Keratinocyte (primary cell): ENCODE data around the gene ZNF280A. TPM values are rescaled to one million over a fixed set of nuclear protein-coding genes. Genes with fewer than 3 reads are reported as not detected.
"Not testable (repeated sequence)": the region's sequence is repeated elsewhere in the genome, so short reads cannot be mapped to it uniquely, and the experiment has no call there.

ENCODE experiments used
- DNase-seq: peaks from one replicate; pipeline ENCODE4 v3.0.0-alpha.2; 2011; ENCODE audit warnings: low read depth, missing footprints, low spot score
- FAIRE-seq: peaks from 2 replicates; lab custom pipeline; 2011; peaks lifted over from hg19 to GRCh38; lab: Jason Lieb, UNC
- H2AFZ ChIP-seq: 2 replicates; pipeline ENCODE4 v1.6.0; 2012; ENCODE audit warnings: low read length, control low read depth, inconsistent platforms; ENCODE audit not compliant: control insufficient read depth
- H3K27ac ChIP-seq: 2 replicates; pipeline ENCODE4 v1.5.1; 2011; ENCODE audit warnings: low read length; ENCODE audit not compliant: control insufficient read depth, insufficient read depth
- H3K27me3 ChIP-seq: 3 replicates; pipeline ENCODE4 v1.6.0; 2011; ENCODE audit warnings: low read length; ENCODE audit not compliant: control insufficient read depth, insufficient read depth; ENCODE audit errors: extremely low read depth
- H3K36me3 ChIP-seq, 2 experiments: 2 replicates in 1 of 2; 3 replicates in 1 of 2; pipeline ENCODE4 v1.5.1; 2011; ENCODE audit warnings: low read length in 2 of 2, mild to moderate bottlenecking in 1 of 2; ENCODE audit not compliant: control insufficient read depth in 2 of 2, insufficient read depth in 2 of 2; ENCODE audit errors: extremely low read depth in 1 of 2
- H3K4me1 ChIP-seq: 3 replicates; pipeline ENCODE4 v1.5.1; 2011; ENCODE audit warnings: low read length; ENCODE audit not compliant: control insufficient read depth, insufficient read depth; ENCODE audit errors: extremely low read depth
- H3K4me2 ChIP-seq: 3 replicates; pipeline ENCODE4 v1.6.0; 2011; ENCODE audit warnings: low read depth, low read length; ENCODE audit not compliant: control insufficient read depth, insufficient read depth; ENCODE audit errors: extremely low read depth
- H3K4me3 ChIP-seq, 3 experiments: fragments of 200-600 bp in 1 of 3; sonication (generic) in 1 of 3; 2 replicates in 2 of 3; 3 replicates in 1 of 3; pipeline ENCODE4 v1.5.1; 2011 to 2016; ENCODE audit warnings: low read length in 3 of 3, mild to moderate bottlenecking in 3 of 3, control low read depth in 2 of 3, inconsistent platforms in 1 of 3, low read depth in 1 of 3, mixed read lengths in 1 of 3, mixed run types in 1 of 3, moderate library complexity in 1 of 3; ENCODE audit not compliant: control insufficient read depth in 2 of 3, insufficient read depth in 2 of 3; ENCODE audit errors: extremely low read depth in 1 of 3
- H3K79me2 ChIP-seq: 2 replicates; pipeline ENCODE4 v1.6.0; 2012; ENCODE audit warnings: low read length; ENCODE audit not compliant: control insufficient read depth, insufficient read depth
- H3K9ac ChIP-seq: 3 replicates; pipeline ENCODE4 v1.6.0; 2011; ENCODE audit warnings: low read length; ENCODE audit not compliant: control insufficient read depth, insufficient read depth; ENCODE audit errors: extremely low read depth
- H3K9me1 ChIP-seq: 3 replicates; pipeline ENCODE4 v1.6.0; 2011; ENCODE audit warnings: low read length; ENCODE audit not compliant: control insufficient read depth, insufficient read depth; ENCODE audit errors: extremely low read depth
- H3K9me3 ChIP-seq: 2 replicates; pipeline ENCODE4 v1.5.1; 2012; ENCODE audit warnings: low read depth, low read length; ENCODE audit not compliant: control insufficient read depth
- H4K20me1 ChIP-seq: 3 replicates; pipeline ENCODE4 v1.6.0; 2011; ENCODE audit warnings: low read length; ENCODE audit not compliant: control insufficient read depth, insufficient read depth; ENCODE audit errors: extremely low read depth
- CTCF ChIP-seq, 3 experiments: IDR thresholded peaks in 1 of 3; conservative IDR thresholded peaks in 1 of 3; optimal IDR thresholded peaks in 1 of 3; 2 replicates in 2 of 3; 3 replicates in 1 of 3; pipeline versions ENCODE3 to v1.5.1; 2011; ENCODE audit warnings: low read length in 3 of 3, mild to moderate bottlenecking in 3 of 3, moderate library complexity in 2 of 3, control low read depth in 1 of 3, inconsistent platforms in 1 of 3; ENCODE audit not compliant: insufficient read depth in 2 of 3; ENCODE audit errors: extremely low read depth in 1 of 3
- EZH2 ChIP-seq: IDR thresholded peaks from one replicate; pipeline ENCODE4 v1.6.1; 2012; ENCODE audit warnings: inconsistent platforms, mild to moderate bottlenecking, low read length, moderate library complexity
- dilution Hi-C: fragments of 300-500 bp; cut with MboI; formaldehyde crosslinking; loops from one replicate; pipeline ENCODE4 v1.7.0; 2020; ENCODE audit warnings: low sequenced_read_pairs; ENCODE audit not compliant: extremely low pct_ligation_motif_present
- polyA plus RNA-seq, 5 experiments: library from polyadenylated mRNA; depleted of rRNA in 3 of 5; stranded (reverse) in 3 of 5; stranded (forward) in 1 of 5; unstranded in 1 of 5; fragments of >200 nt; gene quantifications; 1 replicate in 1 of 5; 2 replicates in 3 of 5; 3 replicates in 1 of 5; pipeline versions ENCODE4 v1.2.1 to v1.2.3, GENCODE V29; 2011 to 2012; ENCODE audit warnings: missing spikeins in 2 of 5, low read depth in 1 of 5, low replicate concordance in 1 of 5

ZNF280A gene
- polyA plus RNA-seq, 1 donor (not counting 4 experiments of a cell fraction or from before 2014, with no cell fraction given) = not detected

GRCh38 chr22:22474733-22475132 lies 45.3 kb downstream of the ZNF280A start:
- no peaks in the 10 kb centered on the region for H3K4me1 ChIP-seq
- dilution Hi-C loops = no loop called here
- no peaks in the 10 kb centered on the region for H3K9me3 ChIP-seq
- no peak for DNase-seq
- H3K9me1 ChIP-seq = no peaks in the 10 kb centered on the region
- no peaks in the 10 kb centered on the region for H3K27me3 ChIP-seq
- no peaks in the 10 kb centered on the region for H3K36me3 ChIP-seq
- no peak for FAIRE-seq
- H3K27ac ChIP-seq = no peak overlapping the region
- TF ChIP-seq CTCF (optimal IDR thresholded peaks at IDR 0.05 in 1 of 3, IDR thresholded peaks at IDR 0.05 in 1 of 3, conservative IDR thresholded peaks at IDR 0.05 in 1 of 3; ENCODE audit: extremely low read depth in 1 of 3, insufficient read depth in 2 of 3, low read length in 3 of 3) (no peak), EZH2 (no peak)
- no peak overlapping the region for H3K4me3 ChIP-seq
- no peak overlapping the region for H3K4me2 ChIP-seq
- H3K9ac ChIP-seq = no peak overlapping the region
- no peaks in the 10 kb centered on the region for H4K20me1 ChIP-seq
- no peak overlapping the region for H2AFZ ChIP-seq
- no peaks in the 10 kb centered on the region for H3K79me2 ChIP-seq

- H3K27ac ChIP-seq, H3K79me2 ChIP-seq, FAIRE-seq, H3K4me3 ChIP-seq, H3K9me3 ChIP-seq, H3K4me1 ChIP-seq, H3K27me3 ChIP-seq, H3K4me2 ChIP-seq, H3K36me3 ChIP-seq, H4K20me1 ChIP-seq, H3K9me1 ChIP-seq, H2AFZ ChIP-seq, dilution Hi-C loops, DNase-seq, H3K9ac ChIP-seq: not testable (repeated sequence)
Measured at GRCh38 chr22:22471104-22471503, 49.0 kb downstream of the ZNF280A start.

GRCh38 chr22:22469527-22469926 lies 50.5 kb downstream of the ZNF280A start:
- no peak overlapping the region for H3K27ac ChIP-seq
- dilution Hi-C loops = no loop called here
- no peaks in the 10 kb centered on the region for H3K4me1 ChIP-seq
- H2AFZ ChIP-seq = no peak overlapping the region
- H3K9me3 ChIP-seq = no peaks in the 10 kb centered on the region
- no peaks in the 10 kb centered on the region for H4K20me1 ChIP-seq
- H3K4me2 ChIP-seq = no peak overlapping the region
- FAIRE-seq = no peak
- H3K9me1 ChIP-seq = no peaks in the 10 kb centered on the region
- H3K36me3 ChIP-seq = no peaks in the 10 kb centered on the region
- no peak for TF ChIP-seq EZH2
- no peak overlapping the region for H3K4me3 ChIP-seq
- H3K79me2 ChIP-seq = no peaks in the 10 kb centered on the region
- H3K9ac ChIP-seq = no peak overlapping the region
- DNase-seq = no peak
- no peaks in the 10 kb centered on the region for H3K27me3 ChIP-seq

DNA sequence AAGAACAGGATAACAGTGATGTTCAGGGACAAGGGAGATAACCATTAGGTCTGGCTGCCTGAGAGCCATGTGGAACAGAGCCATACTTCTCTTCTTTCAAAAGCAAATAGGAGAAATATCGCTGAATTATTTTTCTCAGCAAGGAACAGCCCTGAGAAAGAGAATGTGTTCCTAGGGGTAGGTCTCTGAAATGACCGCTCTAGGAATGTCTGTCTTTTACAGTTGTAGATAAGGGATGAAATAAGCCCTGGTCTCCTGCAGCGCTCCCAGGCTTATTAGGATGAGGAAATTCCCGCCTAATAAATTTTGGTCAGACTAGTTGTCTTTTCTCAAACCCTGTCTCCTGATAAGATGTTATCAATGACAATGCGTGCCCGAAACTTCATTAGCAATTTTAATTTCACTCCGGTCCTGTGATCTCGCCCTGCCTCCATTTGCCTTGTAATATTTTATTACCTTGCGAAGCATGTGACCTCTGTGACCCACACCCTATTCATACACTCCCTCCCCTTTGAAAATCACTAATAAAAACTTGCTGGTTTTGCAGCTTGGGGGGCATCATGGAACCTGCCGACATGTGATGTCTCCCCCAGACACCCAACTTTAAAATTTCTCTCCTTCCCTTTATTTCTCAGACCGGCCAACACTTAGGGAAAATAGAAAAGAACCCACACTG lies 51.1 kb downstream of the ZNF280A start:
- dilution Hi-C loops, H3K36me3 ChIP-seq, H3K4me3 ChIP-seq, H3K4me1 ChIP-seq, H3K27ac ChIP-seq, H3K27me3 ChIP-seq, H3K9ac ChIP-seq, H3K9me3 ChIP-seq, H4K20me1 ChIP-seq, H3K9me1 ChIP-seq, FAIRE-seq, DNase-seq, H3K4me2 ChIP-seq, H2AFZ ChIP-seq, H3K79me2 ChIP-seq: not testable (repeated sequence)
